GM12865 (cell line): Measurements from ENCODE around the gene ADIPOR1.

Source experiments
- DNase-seq: peaks from one replicate; pipeline ENCODE4 v3.0.0; 2010; ENCODE audit warnings: low read depth
- H3K4me3 ChIP-seq: 2 replicates; pipeline ENCODE4 v1.5.1; 2011; ENCODE audit warnings: mild to moderate bottlenecking, low read depth, low read length, control low read depth
- CTCF ChIP-seq: IDR thresholded peaks from 2 replicates; pipeline ENCODE4 v1.5.1; 2011; ENCODE audit warnings: low read length, control low read depth, low read depth, inconsistent platforms; ENCODE audit not compliant: insufficient read depth; ENCODE audit errors: missing control alignments

The ADIPOR1 gene

DNA sequence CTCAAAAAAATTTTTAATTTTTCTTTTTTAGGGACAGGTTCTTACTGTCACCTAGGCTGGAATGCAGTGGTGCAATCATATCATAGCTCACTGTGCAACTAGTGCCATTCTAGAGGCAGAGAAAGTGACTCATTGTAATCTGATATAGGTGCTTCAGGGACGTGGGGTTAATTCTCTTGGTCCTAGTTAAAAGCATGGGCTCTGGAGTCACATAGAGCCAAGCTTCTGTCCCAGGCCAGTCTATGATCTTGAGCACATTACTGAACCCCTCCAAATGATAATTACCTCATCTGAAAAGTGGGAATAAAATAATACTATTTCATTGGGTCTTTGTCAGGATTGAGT is 1.1 kb upstream of the ADIPOR1 start:
- no peak for DNase-seq
- H3K4me3 ChIP-seq = no peak overlapping the region
- no peak for TF ChIP-seq CTCF

DNA sequence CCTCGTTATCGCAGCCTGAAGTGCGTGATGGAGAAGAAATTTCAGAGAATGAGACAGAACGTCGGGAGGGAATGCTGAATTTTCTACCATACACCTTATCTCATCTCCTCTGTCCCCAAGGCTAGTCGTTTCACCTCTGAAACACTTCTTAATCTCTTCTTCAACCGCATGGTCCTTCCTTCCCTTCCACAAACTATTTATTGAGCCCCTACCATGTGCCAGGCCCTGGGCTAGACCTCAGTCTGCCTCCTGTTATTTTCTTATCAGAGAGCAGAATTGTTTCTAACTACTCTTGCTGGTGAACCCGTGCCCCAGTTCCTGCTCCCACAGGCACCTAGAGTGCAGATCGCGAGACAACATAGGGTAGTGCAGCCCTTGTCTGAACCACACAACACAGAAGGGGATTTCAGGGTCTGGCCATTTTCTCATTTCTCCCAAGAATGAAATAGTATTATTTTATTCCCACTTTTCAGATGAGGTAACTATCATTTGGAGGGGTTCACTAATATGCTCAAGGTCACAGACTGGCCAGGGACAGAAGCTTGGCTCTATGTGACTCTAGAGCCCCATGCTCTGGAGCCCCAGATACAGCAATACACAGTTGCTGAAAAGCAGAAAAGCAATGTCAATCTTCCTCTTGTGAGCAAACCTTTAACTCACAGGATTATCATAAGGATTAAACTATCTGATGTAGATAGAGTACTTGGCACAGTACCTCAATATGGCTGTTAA is 598 bp upstream of the ADIPOR1 start:
- DNase-seq = peak; percentile 16
- H3K4me3 ChIP-seq = peak overlapping the region; percentile 64
- TF ChIP-seq CTCF = no peak

- no peak for TF ChIP-seq CTCF
- peak overlapping the region; percentile 72 for H3K4me3 ChIP-seq
- no peak for DNase-seq
These were observed 1.1 kb downstream of the ADIPOR1 start for GRCh38 chr1:202956969-202957368.

- no peak for DNase-seq
- no peak for TF ChIP-seq CTCF
- H3K4me3 ChIP-seq = no peak overlapping the region
These were observed 3.9 kb downstream of the ADIPOR1 start for GRCh38 chr1:202954057-202954745.

DNA sequence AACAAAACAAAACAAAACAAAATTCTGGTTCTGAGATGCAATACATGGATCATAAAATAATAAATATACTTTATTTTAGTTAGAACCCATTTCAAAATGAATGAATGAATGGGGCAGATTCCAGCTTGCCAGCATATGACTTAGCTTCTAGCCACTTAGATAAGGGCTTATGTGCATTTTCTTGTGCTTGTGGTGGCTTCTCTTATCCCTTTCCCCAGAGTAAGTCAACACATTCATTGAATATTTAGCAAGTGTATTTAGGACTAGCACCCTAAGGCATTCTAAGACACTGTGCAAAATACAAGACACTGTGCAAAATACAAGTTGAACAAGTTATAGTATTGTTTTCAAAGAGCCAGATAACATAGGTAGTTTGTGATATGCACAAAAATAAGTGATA is 4.7 kb downstream of the ADIPOR1 start:
- H3K4me3 ChIP-seq = no peak overlapping the region
- DNase-seq = no peak
- TF ChIP-seq CTCF = no peak

DNA sequence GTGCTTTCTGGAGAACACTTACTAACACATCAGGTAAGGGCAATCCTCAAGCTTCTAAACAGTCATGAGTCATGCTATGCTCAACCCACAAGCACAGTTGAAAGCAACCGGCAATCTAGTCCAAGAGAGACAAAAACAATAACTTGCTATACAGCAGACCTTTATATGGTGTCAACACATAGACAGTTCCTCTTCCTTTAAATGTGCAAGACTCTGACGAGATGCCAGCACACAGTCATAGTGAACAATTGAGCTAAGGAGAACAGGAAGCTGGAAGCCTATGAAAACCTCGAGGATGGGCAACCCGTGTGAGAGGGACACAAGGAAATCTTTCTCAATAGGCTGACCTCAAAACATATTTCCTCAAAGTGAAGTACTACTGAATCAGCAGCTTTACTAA is 5.3 kb downstream of the ADIPOR1 start:
- no peak for DNase-seq
- H3K4me3 ChIP-seq = no peak overlapping the region
- TF ChIP-seq CTCF = no peak

- no peak for DNase-seq
- no peak overlapping the region for H3K4me3 ChIP-seq
- TF ChIP-seq CTCF = no peak
These were observed 6.0 kb downstream of the ADIPOR1 start for GRCh38 chr1:202952099-202952498.
